GM21381 (cell line): Measurements from ENCODE around the gene AUP1.

Source experiments
- ATAC-seq: cut with Tn5 transposase; IDR thresholded peaks from one replicate; pipeline ENCODE4 v1.9.1; 2021; ENCODE audit warnings: mild to moderate bottlenecking, moderate library complexity; ENCODE audit not compliant: unreplicated experiment

The AUP1 gene

GRCh38 chr2:74515271-74515980, 14.1 kb downstream of the AUP1 start:
- no peak for ATAC-seq

- ATAC-seq, result no peak
Measured at GRCh38 chr2:74514368-74515270, 14.9 kb downstream of the AUP1 start, which contains the start of gene TLX2. Gene TLX2 (plus strand): TSS chr2:74514450. CDS start chr2:74514807, 357 bp downstream.

GRCh38 chr2:74513605-74514367, 15.7 kb downstream of the AUP1 start:
- no peak for ATAC-seq

GRCh38 chr2:74512744-74513604, 16.5 kb downstream of the AUP1 start:
- no peak for ATAC-seq

- no peak for ATAC-seq
Measured at GRCh38 chr2:74511104-74511989, 18.2 kb downstream of the AUP1 start.

GRCh38 chr2:74510272-74510671, 19.2 kb downstream of the AUP1 start:
- no peak for ATAC-seq

GRCh38 chr2:74507926-74508520, 21.5 kb downstream of the AUP1 start:
- ATAC-seq, result peak; percentile 6

GRCh38 chr2:74507145-74507925, 22.2 kb downstream of the AUP1 start, which contains the start of gene PCGF1:
Gene PCGF1 (minus strand): TSS chr2:74507695. CDS start chr2:74507668, 27 bp downstream.
- peak; percentile 87 for ATAC-seq

- ATAC-seq, result no peak
Measured at GRCh38 chr2:74505448-74506246, 23.9 kb downstream of the AUP1 start.

- ATAC-seq, result no peak
Measured at GRCh38 chr2:74504591-74504990, 24.9 kb downstream of the AUP1 start.

- no peak for ATAC-seq
Measured at GRCh38 chr2:74503506-74504475, 25.7 kb downstream of the AUP1 start.

- ATAC-seq, result no peak
Measured at GRCh38 chr2:74502720-74503505, 26.6 kb downstream of the AUP1 start.

- ATAC-seq, result no peak
Measured at GRCh38 chr2:74502147-74502719, 27.3 kb downstream of the AUP1 start.

- ATAC-seq, result no peak
Measured at GRCh38 chr2:74501335-74502071, 28.0 kb downstream of the AUP1 start.
